Activated naive CD8-positive, alpha-beta T cell treated with anti-CD3 and anti-CD28 coated beads, Interleukin-2, amount 50 U/mL, for 24 hours (primary cell): Measurements from ENCODE around the gene AMELY.
"Not testable (repeated sequence)": the region's sequence is repeated elsewhere in the genome, so short reads cannot be mapped to it uniquely, and the experiment has no call there.

Experiments used
- ATAC-seq: fragments of 150-1000 bp; cut with Tn5 transposase; one replicate; pipeline ENCODE4 v1.10.0; 2021
- DNase-seq: peaks from one replicate; pipeline ENCODE4 v3.0.0; 2021
- H3K27ac Mint-ChIP-seq: one replicate; pipeline ENCODE4 v1.8.0; 2021; ENCODE audit warnings: mild to moderate bottlenecking, mixed read lengths
- H3K27me3 Mint-ChIP-seq: one replicate; pipeline ENCODE4 v1.8.0; 2021; ENCODE audit warnings: mixed read lengths
- H3K36me3 Mint-ChIP-seq: one replicate; pipeline ENCODE4 v1.8.0; 2021; ENCODE audit warnings: low read depth, mixed read lengths
- H3K4me1 Mint-ChIP-seq: one replicate; pipeline ENCODE4 v1.8.0; 2021; ENCODE audit warnings: mixed read lengths
- H3K4me3 Mint-ChIP-seq: one replicate; pipeline ENCODE4 v1.8.0; 2021; ENCODE audit warnings: mild to moderate bottlenecking, moderate library complexity, mixed read lengths
- H3K9me3 Mint-ChIP-seq: one replicate; pipeline ENCODE4 v1.8.0; 2021; ENCODE audit warnings: mixed read lengths

AMELY gene

GRCh38 chrY:6902116-6902515, 9.4 kb downstream of the AMELY start:
- DNase-seq, H3K4me1 Mint-ChIP-seq, H3K36me3 Mint-ChIP-seq, H3K9me3 Mint-ChIP-seq, H3K4me3 Mint-ChIP-seq, H3K27me3 Mint-ChIP-seq, ATAC-seq, H3K27ac Mint-ChIP-seq: not testable (repeated sequence)

DNA sequence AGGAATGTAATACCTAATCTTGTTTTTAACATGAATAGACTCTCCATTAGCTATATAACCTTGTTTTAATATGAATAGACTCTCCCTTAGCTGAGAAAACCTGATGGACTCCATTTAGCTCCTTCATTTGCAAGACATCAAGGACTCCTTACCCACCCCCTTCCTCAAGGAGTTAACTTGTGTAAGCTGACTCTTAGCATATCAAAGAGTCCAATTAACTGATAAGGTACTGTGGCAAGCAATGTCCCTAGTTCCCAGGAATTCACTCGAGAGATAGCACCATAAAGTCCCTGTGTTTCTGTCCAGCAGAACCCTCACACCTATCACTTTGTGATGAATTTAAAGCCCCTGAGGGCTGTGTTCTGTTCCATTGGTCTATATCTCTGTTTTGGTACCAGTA, 16.3 kb downstream of the AMELY start:
- Mint-ChIP-seq H3K9me3 (no peaks in the 10 kb centered on the region), H3K27ac (no peak overlapping the region), H3K36me3 (no peaks in the 10 kb centered on the region), H3K4me3 (no peak overlapping the region), H3K27me3 (no peaks in the 10 kb centered on the region), H3K4me1 (no peaks in the 10 kb centered on the region)
- ATAC-seq, result no peak
- DNase-seq, result no peak

- Mint-ChIP-seq H3K27me3 (no peaks in the 10 kb centered on the region), H3K4me3 (no peak overlapping the region), H3K27ac (no peak overlapping the region), H3K4me1 (no peaks in the 10 kb centered on the region), H3K36me3 (no peaks in the 10 kb centered on the region), H3K9me3 (no peaks in the 10 kb centered on the region)
- no peak for DNase-seq
- ATAC-seq, result no peak
These were observed 17.1 kb downstream of the AMELY start for GRCh38 chrY:6894496-6894895.

DNA sequence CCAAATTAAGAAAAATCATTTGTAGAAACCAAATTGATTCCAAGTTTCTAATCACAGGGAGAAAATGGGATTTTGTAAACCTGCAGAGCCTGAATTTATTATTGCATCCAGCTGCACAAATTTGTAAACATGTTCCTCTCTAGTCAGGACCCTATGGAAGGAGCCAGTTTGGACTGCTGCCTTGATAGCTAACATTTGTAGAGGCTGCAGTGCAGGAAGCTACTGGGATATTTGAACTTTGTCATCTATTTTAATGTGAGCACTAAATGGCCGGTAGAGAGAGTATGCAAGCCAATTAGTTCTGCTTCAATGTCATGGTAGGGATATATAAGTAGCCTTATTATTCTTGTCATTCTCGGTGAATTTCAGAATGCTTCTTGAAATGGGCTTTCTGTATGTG, 62.2 kb downstream of the AMELY start:
- no peaks in the 10 kb centered on the region for H3K9me3 Mint-ChIP-seq
- H3K27me3 Mint-ChIP-seq, result no peaks in the 10 kb centered on the region
- H3K4me3 Mint-ChIP-seq, result no peak overlapping the region
- ATAC-seq (no peak), DNase-seq (no peak)
- no peak overlapping the region for H3K27ac Mint-ChIP-seq
- no peaks in the 10 kb centered on the region for H3K36me3 Mint-ChIP-seq
- no peaks in the 10 kb centered on the region for H3K4me1 Mint-ChIP-seq

- not testable (repeated sequence) for H3K4me3 Mint-ChIP-seq, H3K27me3 Mint-ChIP-seq, H3K27ac Mint-ChIP-seq, DNase-seq, H3K4me1 Mint-ChIP-seq, H3K9me3 Mint-ChIP-seq, ATAC-seq, H3K36me3 Mint-ChIP-seq
These were observed 68.9 kb downstream of the AMELY start for GRCh38 chrY:6842650-6843049.
